AG04450 (cell line): ENCODE results near the gene PDE2A. TPM values are rescaled to one million over a fixed set of nuclear protein-coding genes. Genes with fewer than 3 reads are reported as not detected.

ENCODE experiments used
- CTCF ChIA-PET: fragments of 300-600, 350-600 bp; formaldehyde crosslinking; extraction: SDS; loops from one replicate; lab custom pipeline; 2022; ENCODE audit warnings: antibody characterized with exemption, inconsistent platforms; lab: Charles Lee
- POLR2A ChIA-PET: fragments of 350-600 bp; formaldehyde crosslinking; extraction: SDS; loops from one replicate; lab custom pipeline; 2021; ENCODE audit warnings: antibody characterized with exemption, inconsistent platforms; lab: Yijun Ruan, JAX
- DNase-seq: peaks from one replicate; pipeline ENCODE4 v3.0.0-alpha.2; 2011; ENCODE audit warnings: low read depth, low spot score
- H3K27ac ChIP-seq: one replicate; pipeline ENCODE4 v1.5.1; 2012; ENCODE audit warnings: low read depth, low read length, control low read depth
- H3K27me3 ChIP-seq: one replicate; pipeline ENCODE4 v1.6.0; 2012; ENCODE audit warnings: low read length; ENCODE audit not compliant: control insufficient read depth, insufficient read depth
- H3K4me3 ChIP-seq: 2 replicates; pipeline ENCODE4 v1.5.1; 2011; ENCODE audit warnings: mild to moderate bottlenecking, low read depth, low read length, control low read depth
- H3K9me3 ChIP-seq: 2 replicates; pipeline ENCODE4 v1.5.1; 2012; ENCODE audit warnings: low read length; ENCODE audit not compliant: control insufficient read depth, insufficient read depth
- CTCF ChIP-seq: IDR thresholded peaks from 2 replicates; pipeline ENCODE4 v1.5.1; 2011; ENCODE audit warnings: low read depth, low read length, control low read depth, inconsistent platforms
- polyA plus RNA-seq: library from polyadenylated mRNA; depleted of rRNA; stranded (reverse); fragments of >200 nt; gene quantifications from 2 replicates; pipeline ENCODE4 v1.2.3, GENCODE V29; 2011

Gene PDE2A
- polyA plus RNA-seq, 1 experiment: 0.02 TPM

- POLR2A ChIA-PET: interaction anchor here (1.2 kb wide), 1 partner anchor 13 kb away, joined by 3 read pairs; no protein-coding TSS in a partner anchor
Measured at GRCh38 chr11:72578991-72579815, 95.0 kb downstream of the PDE2A start.

GRCh38 chr11:72578566-72578965 is 95.7 kb downstream of the PDE2A start:
- Histone ChIP-seq H3K9me3 (peaks cover under 1% of the 10 kb centered on the region; the same call in 1 of the 2 replicates), H3K27me3 (peaks cover 26% of the 10 kb centered on the region), H3K4me3 (no peak overlapping the region), H3K27ac (no peak overlapping the region)
- DNase-seq: no peak
- ChIA-PET CTCF (interaction anchor here (1.6 kb wide), 1 partner anchor 107 kb away, joined by 9 read pairs; no protein-coding TSS in a partner anchor), POLR2A (no interaction called here)
- TF ChIP-seq CTCF: no peak

More at GRCh38 chr11:72578991-72579815, 95.0 kb downstream of the PDE2A start:
- Histone ChIP-seq H3K4me3 (no peak overlapping the region), H3K27ac (no peak overlapping the region), H3K27me3 (peaks cover 32% of the 10 kb centered on the region), H3K9me3 (peaks cover 4% of the 10 kb centered on the region; the same call in 1 of the 2 replicates)
- CTCF ChIA-PET: no interaction called here
- TF ChIP-seq CTCF: no peak
- no peak for DNase-seq

- Histone ChIP-seq H3K27me3 (peaks cover 21% of the 10 kb centered on the region), H3K4me3 (no peak overlapping the region), H3K9me3 (no peaks in the 10 kb centered on the region), H3K27ac (no peak overlapping the region)
- TF ChIP-seq CTCF: no peak
- POLR2A ChIA-PET: no interaction called here
- DNase-seq: no peak
- CTCF ChIA-PET: interaction anchor here (0.5 to 1.6 kb wide), 2 partner anchors 107 to 109 kb away, joined by 3 to 9 read pairs; no protein-coding TSS in a partner anchor
Measured at GRCh38 chr11:72578051-72578450, 96.2 kb downstream of the PDE2A start.

- no peak overlapping the region for H3K27ac ChIP-seq
- H3K9me3 ChIP-seq: no peaks in the 10 kb centered on the region
- POLR2A ChIA-PET: no interaction called here
- no peak for DNase-seq
- TF ChIP-seq CTCF: no peak
- H3K4me3 ChIP-seq: no peak overlapping the region
- CTCF ChIA-PET: interaction anchor here (0.5 to 1.6 kb wide), 2 partner anchors 106 to 108 kb away, joined by 3 to 9 read pairs; no protein-coding TSS in a partner anchor
- H3K27me3 ChIP-seq: peaks cover 18% of the 10 kb centered on the region
Measured at GRCh38 chr11:72577271-72577721, 96.9 kb downstream of the PDE2A start.

GRCh38 chr11:72576661-72577060 is 97.6 kb downstream of the PDE2A start:
- no peak for DNase-seq
- ChIA-PET POLR2A (no interaction called here), CTCF (interaction anchor here (2.0 kb wide), 1 partner anchor 105 kb away, joined by 12 read pairs; no protein-coding TSS in a partner anchor)
- Histone ChIP-seq H3K27ac (no peak overlapping the region), H3K9me3 (no peaks in the 10 kb centered on the region), H3K4me3 (no peak overlapping the region), H3K27me3 (peaks cover 14% of the 10 kb centered on the region)
- TF ChIP-seq CTCF: no peak
